ENCODE data around the gene FXR1. TPM values are rescaled to one million over a fixed set of nuclear protein-coding genes. Genes with fewer than 3 reads are reported as not detected.
A peak's percentile ranks its signal among the peaks of the same experiment; 100 is the strongest.
"Not testable (repeated sequence)": the region's sequence is repeated elsewhere in the genome, so short reads cannot be mapped to it uniquely, and the experiment has no call there.

Gene FXR1
- total and polyA plus RNA-seq, 12 donors, result 76.6 to 211 (median 123) TPM

- Histone ChIP-seq H3K9me3 (replicated peaks in 1 of 3) (no peaks in the 10 kb centered on the region), H3K36me3 (replicated peaks in 1 of 2) (peaks cover 0 to 18% of the 10 kb centered on the region in 2 donors), H3K4me3 (no peak overlapping the region), H3K27me3 (no peaks in the 10 kb centered on the region), H3K4me1 (replicated peaks in 1 of 2) (peaks cover 3 to 21% of the 10 kb centered on the region in 2 donors), H3K27ac (no peak overlapping the region)
- no peak for DNase-seq
- TF ChIP-seq POLR2A (IDR thresholded peaks at IDR 0.05) (no peak), CTCF (IDR thresholded peaks at IDR 0.05) (no peak)
- intact Hi-C loops (cut with DNase I), result no loop called here
Measured at GRCh38 chr3:180979961-180980360, 67.5 kb downstream of the FXR1 start.

- intact Hi-C loops (cut with DNase I), result no loop called here
- Histone ChIP-seq H3K9me3 (replicated peaks in 1 of 3) (no peaks in the 10 kb centered on the region), H3K4me3 (no peak overlapping the region), H3K27ac (no peak overlapping the region), H3K36me3 (replicated peaks in 1 of 2) (peaks cover 0 to 25% of the 10 kb centered on the region in 2 donors), H3K4me1 (replicated peaks in 1 of 2) (peaks cover 3 to 24% of the 10 kb centered on the region in 2 donors), H3K27me3 (no peaks in the 10 kb centered on the region)
- TF ChIP-seq CTCF (IDR thresholded peaks at IDR 0.05), result no peak
- no peak for TF ChIP-seq POLR2A (IDR thresholded peaks at IDR 0.05)
- no peak for DNase-seq
Measured at GRCh38 chr3:180980611-180981010, 68.1 kb downstream of the FXR1 start.

GRCh38 chr3:180981912-180982311, 69.4 kb downstream of the FXR1 start:
- Histone ChIP-seq H3K9me3 (replicated peaks in 1 of 3) (no peaks in the 10 kb centered on the region), H3K4me3 (no peak overlapping the region), H3K4me1 (replicated peaks in 1 of 2) (peaks cover 3 to 27% of the 10 kb centered on the region in 2 donors), H3K27ac (no peak overlapping the region), H3K27me3 (no peaks in the 10 kb centered on the region), H3K36me3 (replicated peaks in 1 of 2) (peaks cover 0 to 26% of the 10 kb centered on the region in 2 donors)
- no peak for DNase-seq
- intact Hi-C loops (cut with DNase I), result no loop called here
- WGBS, 4 donors, result 71 to 74% (median 73%) methylated on average over 2 of the region's 2 CpGs
- TF ChIP-seq POLR2A (IDR thresholded peaks at IDR 0.05), result no peak
- no peak for TF ChIP-seq CTCF (IDR thresholded peaks at IDR 0.05)

DNA sequence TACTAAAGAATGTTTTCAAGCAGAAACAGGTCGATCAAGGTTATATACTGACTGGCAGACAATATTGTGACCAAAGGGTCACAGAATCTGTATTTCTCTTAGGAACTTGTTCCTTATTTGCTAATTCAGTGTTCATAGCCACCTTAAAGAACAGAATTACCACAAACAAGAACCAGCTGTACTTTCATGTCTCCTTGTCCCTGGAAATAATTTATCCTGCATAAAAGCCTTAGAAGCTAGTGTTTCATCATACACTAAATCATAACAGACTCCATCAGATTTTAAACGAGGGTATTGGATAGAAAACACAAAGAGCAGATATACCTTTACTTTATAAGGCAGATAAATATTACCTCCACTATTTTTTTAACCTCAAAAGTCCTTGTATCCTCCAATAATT, 70.7 kb downstream of the FXR1 start:
- peaks cover 0 to 35% of the 10 kb centered on the region in 2 donors for H3K36me3 ChIP-seq (replicated peaks in 1 of 2)
- TF ChIP-seq POLR2A (IDR thresholded peaks at IDR 0.05), result no peak
- no peak for TF ChIP-seq CTCF (IDR thresholded peaks at IDR 0.05)
- H3K4me3 ChIP-seq, result no peak overlapping the region
- no peaks in the 10 kb centered on the region for H3K9me3 ChIP-seq (replicated peaks in 1 of 3)
- H3K27me3 ChIP-seq, result no peaks in the 10 kb centered on the region
- H3K27ac ChIP-seq, result no peak overlapping the region
- WGBS, 4 donors, result 48 to 53% (median 50%) methylated on average over 2 of the region's 2 CpGs
- DNase-seq, result no peak
- peaks cover 3 to 40% of the 10 kb centered on the region in 2 donors for H3K4me1 ChIP-seq (replicated peaks in 1 of 2)
- intact Hi-C loops (cut with DNase I), result no loop called here

GRCh38 chr3:180986366-180986765, 73.9 kb downstream of the FXR1 start:
- H3K9me3 ChIP-seq (replicated peaks in 1 of 3); H3K4me3 ChIP-seq; intact Hi-C loops (cut with DNase I); H3K27me3 ChIP-seq: not testable (repeated sequence)
- H3K4me1 ChIP-seq (replicated peaks in 1 of 2), result peaks cover 0 to 47% of the 10 kb centered on the region in 2 donors
- H3K36me3 ChIP-seq (replicated peaks in 1 of 2), result peaks cover 0 to 34% of the 10 kb centered on the region in 2 donors
- H3K27ac ChIP-seq, result peak overlapping the region in 2 of 5 donors; percentile 15 to 25
- 66 to 70% (median 67%) methylated on average over 10 of the region's 10 CpGs for WGBS, 4 donors
- DNase-seq, result peak; percentile 18 to 70 (median 57)
